Cerebellar cortex (tissue), 1 donor: Measurements from ENCODE around the gene SH3GL2.
A peak's percentile ranks its signal among the peaks of the same experiment; 100 is the strongest.

Experiments
- DNase-seq: peaks from one replicate; pipeline ENCODE4 v3.0.0-alpha.2; 2015; ENCODE audit warnings: low spot score

The SH3GL2 gene

GRCh38 chr9:17810728-17811571 is 232.1 kb downstream of the SH3GL2 start:
- peak; percentile 83 for DNase-seq

- no peak for DNase-seq
Observed at GRCh38 chr9:17813798-17814197, 234.9 kb downstream of the SH3GL2 start.

GRCh38 chr9:17816431-17817027 is 237.7 kb downstream of the SH3GL2 start:
- DNase-seq = no peak

- DNase-seq = no peak
Observed at GRCh38 chr9:17824191-17824590, 245.3 kb downstream of the SH3GL2 start.

DNA sequence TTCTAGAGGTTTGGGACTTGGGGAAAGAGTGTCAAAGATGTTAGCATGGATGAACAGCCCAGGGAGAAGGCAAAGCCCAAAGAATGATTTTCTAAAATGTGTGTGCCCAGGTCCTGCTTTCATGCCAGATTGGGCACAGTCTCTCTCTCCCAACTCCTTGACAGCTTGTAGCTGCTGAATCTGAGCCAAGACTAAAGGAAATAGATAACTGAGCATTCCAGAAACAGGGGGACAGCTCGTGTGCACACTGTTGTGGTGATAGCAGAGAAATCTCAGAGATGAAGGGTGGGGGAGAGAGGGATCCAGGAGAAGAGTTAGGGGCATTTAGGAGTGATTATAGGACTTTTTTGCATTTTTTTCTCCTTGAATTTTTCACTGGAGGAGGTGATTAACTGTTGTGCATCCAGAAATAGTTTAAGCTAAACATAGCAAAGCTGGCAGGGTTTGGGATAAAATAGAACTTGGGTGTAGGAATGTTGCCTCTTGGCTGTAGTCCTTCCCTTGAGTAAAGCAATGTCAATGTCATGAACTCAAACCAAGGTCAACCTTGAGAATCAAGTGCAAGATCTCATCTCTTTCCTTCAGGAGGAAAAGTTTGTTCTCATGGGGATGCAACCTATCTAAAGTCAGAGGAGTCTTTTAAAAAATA is 245.9 kb downstream of the SH3GL2 start:
- DNase-seq = peak; percentile 94

GRCh38 chr9:17825265-17825659 is 246.4 kb downstream of the SH3GL2 start:
- no peak for DNase-seq

GRCh38 chr9:17829064-17829463 is 250.2 kb downstream of the SH3GL2 start:
- no peak for DNase-seq

DNA sequence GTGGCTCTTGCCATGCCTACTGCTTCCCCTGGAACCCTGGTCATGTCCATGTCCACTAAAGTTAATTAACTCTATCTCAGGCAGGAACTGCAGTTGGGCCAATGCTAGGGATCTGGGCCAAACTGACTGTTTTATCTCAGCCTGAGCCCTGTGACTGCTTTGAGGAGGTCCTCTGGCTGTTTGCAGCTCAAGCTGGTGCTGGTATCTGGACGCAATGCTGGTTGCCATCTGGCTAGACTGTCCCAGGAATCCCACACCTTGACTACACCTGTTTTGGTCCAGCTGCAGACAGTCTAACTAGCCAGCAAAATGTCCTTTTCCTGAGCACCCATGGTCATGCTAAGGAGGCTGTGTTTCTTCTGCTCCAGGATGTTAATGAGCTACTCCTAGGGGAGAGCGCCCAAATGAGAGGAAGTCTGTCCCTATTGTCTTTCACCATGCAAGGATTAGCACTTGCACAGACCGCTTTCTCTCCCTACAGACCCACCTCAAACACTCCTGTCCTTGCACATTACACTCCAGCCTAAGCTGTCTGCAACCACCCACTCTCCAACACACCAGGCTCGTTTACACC is 251.0 kb downstream of the SH3GL2 start:
- no peak for DNase-seq

DNA sequence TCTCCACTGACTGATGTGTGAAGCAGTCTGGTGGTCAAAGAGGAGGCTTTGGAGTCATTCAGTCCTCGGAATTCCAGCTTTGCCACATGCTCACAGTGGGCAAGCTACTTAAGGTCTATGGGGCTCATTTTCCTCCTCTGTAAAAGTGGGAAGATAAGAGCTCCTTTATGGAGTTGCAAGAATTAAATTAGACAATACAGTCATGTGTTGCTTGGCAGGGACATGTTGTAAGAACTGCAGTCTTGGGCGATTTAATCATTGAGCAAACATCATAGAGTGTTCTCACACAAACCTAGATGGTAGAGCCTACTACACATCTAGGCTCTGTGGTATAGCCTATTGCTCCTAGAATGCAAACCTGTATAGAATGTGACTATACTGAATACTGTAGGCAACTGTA is 253.9 kb downstream of the SH3GL2 start:
- DNase-seq = no peak

GRCh38 chr9:17833846-17834245 is 255.0 kb downstream of the SH3GL2 start:
- no peak for DNase-seq

- peak; percentile 39 for DNase-seq
Observed at GRCh38 chr9:17837965-17838364, 259.1 kb downstream of the SH3GL2 start.

GRCh38 chr9:17839776-17840175 is 260.9 kb downstream of the SH3GL2 start:
- DNase-seq = no peak

GRCh38 chr9:17843236-17843635 is 264.4 kb downstream of the SH3GL2 start:
- no peak for DNase-seq
